Upper lobe of left lung (tissue), 6 donors: ENCODE measurements around the gene CCDC201. TPM values are rescaled to one million over a fixed set of nuclear protein-coding genes. Genes with fewer than 3 reads are reported as not detected.

Experiments
- ATAC-seq, 2 donors: fragments of 200-7000 bp; cut with Tn5 transposase; one replicate each; pipeline ENCODE4 v1.9.1; 2022; ENCODE audit warnings: mild to moderate bottlenecking in 2 of 2, moderate library complexity in 2 of 2; ENCODE audit not compliant: low FRiP score in 2 of 2
- DNase-seq, 2 donors: peaks; one replicate each; pipeline ENCODE4 v3.0.0-alpha.2; 2019 to 2020
- H3K27ac ChIP-seq, 4 donors: fragments of 200-600 bp; sonication (generic); one replicate each; pipeline ENCODE4 v1.5.1; 2016 to 2019
- H3K27me3 ChIP-seq, 4 donors: fragments of 200-600 bp; sonication (generic); one replicate each; pipeline ENCODE4 v1.5.1; 2017 to 2019
- H3K36me3 ChIP-seq, 4 donors: fragments of 200-600 bp; sonication (generic); one replicate each; pipeline ENCODE4 v1.5.1; 2016 to 2019
- H3K4me1 ChIP-seq, 4 donors: fragments of 200-600 bp; sonication (generic); one replicate each; pipeline ENCODE4 v1.5.1; 2018 to 2019
- H3K4me3 ChIP-seq, 4 donors: fragments of 200-600 bp; sonication (generic); one replicate each; pipeline ENCODE4 v1.5.1; 2017 to 2019; ENCODE audit warnings: mild to moderate bottlenecking in 2 of 4, moderate library complexity in 1 of 4
- H3K9me3 ChIP-seq, 4 donors: fragments of 200-600 bp; sonication (generic); one replicate each; pipeline ENCODE4 v1.5.1; 2018 to 2019
- EP300 ChIP-seq, 4 donors: sonication (generic); formaldehyde crosslinking; IDR thresholded peaks; one replicate each; pipeline ENCODE4 v1.5.1; 2017; ENCODE audit warnings: antibody characterized with exemption in 4 of 4, control low read depth in 2 of 4
- POLR2A ChIP-seq, 4 donors: fragments of 450-650 bp; IDR thresholded peaks; one replicate each; pipeline ENCODE4 v1.5.1; 2016 to 2017; ENCODE audit warnings: antibody characterized with exemption in 4 of 4, mild to moderate bottlenecking in 2 of 4
- POLR2AphosphoS5 ChIP-seq, 2 donors: sonication (generic); formaldehyde crosslinking; IDR thresholded peaks; one replicate each; pipeline ENCODE4 v1.5.1; 2017; ENCODE audit warnings: antibody characterized with exemption in 2 of 2
- WGBS, 2 donors: methylation state at CpG; one replicate each; pipeline ENCODE4 v1.1.5; 2017 to 2018; 5-methylcytosine and 5-hydroxymethylcytosine counted together
- total RNA-seq, 6 donors: library from RNA; depleted of rRNA in 4 of 6; stranded (reverse); fragments of >200 nt in 4 of 6; gene quantifications; one replicate each; pipeline versions ENCODE4 v1.1.0 to v1.2.1, GENCODE V29; 2016 to 2021
- TF ChIP-seq, protein P1 (sequence below), 6 experiments: fragments of 450-650 bp in 4 of 6; fragments of 200-600 bp in 2 of 6; sonication (generic) in 2 of 6; IDR thresholded peaks; one replicate each; pipeline ENCODE4 v1.5.1; 2016 to 2019; ENCODE audit warnings: antibody characterized with exemption in 6 of 6
- donor health status: DM: no; HTN: no; CAD: no; lungs with moderate emphysema.
- donor health status: DM: no; HTN: yes; CAD: no; lungs with severe emphysema.

CCDC201 gene
- total RNA-seq, 6 donors from 2014 or later, result not detected

DNA sequence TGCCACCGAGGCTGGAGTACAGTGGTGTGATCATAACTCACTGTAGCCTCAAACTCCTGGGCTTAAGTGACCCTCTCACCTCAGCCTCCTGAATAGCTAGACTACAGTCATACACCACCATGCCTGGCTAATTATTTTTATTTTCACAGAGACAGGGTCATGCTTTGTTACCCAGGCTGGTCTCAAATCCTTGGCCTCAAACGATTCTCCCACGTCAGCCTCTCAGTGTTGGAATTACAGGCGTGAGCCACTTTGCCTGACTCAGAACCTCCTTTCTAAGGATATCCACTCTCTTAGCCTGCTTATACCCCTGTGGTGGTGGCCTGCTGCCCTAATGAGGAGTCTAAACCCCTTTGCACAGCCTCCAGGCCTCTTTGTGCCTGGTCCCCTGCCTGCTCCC, 11.3 kb upstream of the CCDC201 start:
- no peaks in the 10 kb centered on the region for H3K36me3 ChIP-seq
- H3K27ac ChIP-seq, result no peak overlapping the region
- ATAC-seq (no peak), DNase-seq (no peak)
- WGBS, 2 donors, result 82 to 88% methylated on average over 4 of the region's 4 CpGs
- no peak overlapping the region for H3K4me3 ChIP-seq
- peaks cover 0 to 16% (median 7%) of the 10 kb centered on the region in 4 donors for H3K27me3 ChIP-seq
- no peak for TF ChIP-seq EP300 (IDR thresholded peaks at IDR 0.05)
- no peak for TF ChIP-seq POLR2A (IDR thresholded peaks at IDR 0.05)
- TF ChIP-seq, protein P1, sequence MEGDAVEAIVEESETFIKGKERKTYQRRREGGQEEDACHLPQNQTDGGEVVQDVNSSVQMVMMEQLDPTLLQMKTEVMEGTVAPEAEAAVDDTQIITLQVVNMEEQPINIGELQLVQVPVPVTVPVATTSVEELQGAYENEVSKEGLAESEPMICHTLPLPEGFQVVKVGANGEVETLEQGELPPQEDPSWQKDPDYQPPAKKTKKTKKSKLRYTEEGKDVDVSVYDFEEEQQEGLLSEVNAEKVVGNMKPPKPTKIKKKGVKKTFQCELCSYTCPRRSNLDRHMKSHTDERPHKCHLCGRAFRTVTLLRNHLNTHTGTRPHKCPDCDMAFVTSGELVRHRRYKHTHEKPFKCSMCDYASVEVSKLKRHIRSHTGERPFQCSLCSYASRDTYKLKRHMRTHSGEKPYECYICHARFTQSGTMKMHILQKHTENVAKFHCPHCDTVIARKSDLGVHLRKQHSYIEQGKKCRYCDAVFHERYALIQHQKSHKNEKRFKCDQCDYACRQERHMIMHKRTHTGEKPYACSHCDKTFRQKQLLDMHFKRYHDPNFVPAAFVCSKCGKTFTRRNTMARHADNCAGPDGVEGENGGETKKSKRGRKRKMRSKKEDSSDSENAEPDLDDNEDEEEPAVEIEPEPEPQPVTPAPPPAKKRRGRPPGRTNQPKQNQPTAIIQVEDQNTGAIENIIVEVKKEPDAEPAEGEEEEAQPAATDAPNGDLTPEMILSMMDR (IDR thresholded peaks at IDR 0.05), result no peak
- TF ChIP-seq POLR2AphosphoS5 (IDR thresholded peaks at IDR 0.05), result no peak
- H3K4me1 ChIP-seq, result peaks cover 0 to 11% (median 9%) of the 10 kb centered on the region in 4 donors
- H3K9me3 ChIP-seq, result no peaks in the 10 kb centered on the region

DNA sequence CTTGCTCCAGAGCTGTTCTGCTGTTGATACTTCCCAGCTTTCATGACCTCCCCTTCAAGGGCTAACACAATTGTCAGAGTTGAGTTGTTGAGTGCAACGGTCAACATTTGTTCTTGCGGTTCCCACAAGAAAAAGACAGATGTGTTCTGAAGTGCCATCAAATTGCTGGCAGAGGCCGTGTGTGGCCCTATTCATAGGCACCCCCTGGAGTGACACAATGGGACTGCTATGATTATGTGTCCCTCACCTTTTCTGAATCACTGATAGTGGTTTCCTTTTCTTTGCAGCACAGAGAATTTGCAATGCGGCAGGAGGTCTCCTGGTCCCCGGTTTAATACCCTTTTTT, 9.6 kb upstream of the CCDC201 start:
- H3K36me3 ChIP-seq, result no peaks in the 10 kb centered on the region
- no peak overlapping the region for H3K4me3 ChIP-seq
- peaks cover 0 to 3% (median 0%) of the 10 kb centered on the region in 4 donors for H3K27me3 ChIP-seq
- 70 to 72% methylated on average over 5 of the region's 5 CpGs for WGBS, 2 donors
- DNase-seq (no peak), ATAC-seq (no peak)
- peaks cover 0 to 9% (median 7%) of the 10 kb centered on the region in 4 donors for H3K9me3 ChIP-seq
- H3K4me1 ChIP-seq, result no peaks in the 10 kb centered on the region
- TF ChIP-seq, protein P1 (IDR thresholded peaks at IDR 0.05), result no peak
- TF ChIP-seq EP300 (IDR thresholded peaks at IDR 0.05) (no peak), POLR2AphosphoS5 (IDR thresholded peaks at IDR 0.05) (no peak), POLR2A (IDR thresholded peaks at IDR 0.05) (no peak)
- H3K27ac ChIP-seq, result no peak overlapping the region

DNA sequence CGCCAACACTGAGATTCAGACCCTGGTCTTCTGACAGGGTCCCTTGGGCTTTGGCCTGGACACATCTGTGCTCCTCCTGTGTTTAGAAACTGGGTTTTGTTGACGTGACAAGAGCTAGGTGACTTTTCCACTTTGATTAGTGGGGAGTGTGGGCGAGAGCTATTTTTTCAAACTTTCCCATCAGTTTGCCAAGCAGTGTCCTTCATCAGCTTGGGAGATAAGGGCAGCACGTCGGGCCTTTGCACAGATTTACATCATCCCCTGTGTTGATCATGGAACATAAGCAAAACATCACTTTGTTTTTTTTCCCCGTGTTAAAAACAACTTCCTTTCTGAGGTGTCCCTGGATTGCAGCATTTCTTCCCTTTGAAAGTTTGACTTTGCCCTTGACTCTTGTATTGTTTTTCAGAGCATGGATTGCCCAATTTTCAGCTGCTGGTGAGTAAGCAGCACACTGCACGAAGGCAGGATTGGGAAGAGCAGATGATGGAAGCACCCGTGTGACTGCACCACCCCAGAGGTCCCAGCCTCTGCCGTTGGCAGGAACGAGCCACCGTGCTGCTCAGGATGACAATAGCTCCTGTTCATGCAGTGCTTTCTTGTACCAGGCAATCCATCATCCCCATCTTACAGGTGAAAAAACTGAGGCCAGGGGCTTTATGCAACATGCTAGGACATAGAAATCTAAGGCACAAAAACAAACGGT, 9.0 kb upstream of the CCDC201 start:
- H3K27me3 ChIP-seq, result no peaks in the 10 kb centered on the region
- no peak overlapping the region for H3K4me3 ChIP-seq
- WGBS, 2 donors, result 66 to 73% methylated on average over 12 of the region's 12 CpGs
- no peak for TF ChIP-seq POLR2A (IDR thresholded peaks at IDR 0.05)
- TF ChIP-seq, protein P1 (IDR thresholded peaks at IDR 0.05), result no peak
- TF ChIP-seq POLR2AphosphoS5 (IDR thresholded peaks at IDR 0.05), result no peak
- no peak for TF ChIP-seq EP300 (IDR thresholded peaks at IDR 0.05)
- no peak overlapping the region for H3K27ac ChIP-seq
- ATAC-seq, result no peak
- H3K9me3 ChIP-seq, result peaks cover 0 to 9% (median 7%) of the 10 kb centered on the region in 4 donors
- no peaks in the 10 kb centered on the region for H3K4me1 ChIP-seq
- no peaks in the 10 kb centered on the region for H3K36me3 ChIP-seq
- no peak for DNase-seq

DNA sequence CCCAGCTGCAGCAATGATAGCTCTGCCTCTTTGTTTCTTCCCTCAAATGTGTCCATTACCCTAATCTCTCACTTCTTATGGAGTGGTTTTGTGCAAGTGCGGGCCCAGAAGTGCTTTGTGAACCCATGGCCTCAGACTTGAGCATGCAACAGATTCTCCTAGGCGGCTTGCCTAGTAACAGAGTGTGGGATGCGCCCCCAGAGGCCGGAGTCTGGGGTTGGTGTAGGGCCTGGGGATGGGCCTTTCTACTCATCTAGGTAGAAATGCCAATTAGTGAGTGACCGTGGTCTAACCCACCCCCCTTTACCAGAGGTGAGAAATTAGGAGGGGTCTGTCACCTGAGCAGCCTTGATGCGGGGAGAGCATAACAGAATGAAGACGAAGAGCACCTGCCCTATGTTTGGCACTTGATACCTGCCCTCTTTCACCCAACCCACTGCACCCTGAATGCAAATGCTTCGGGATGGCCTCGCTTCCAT, 8.4 kb upstream of the CCDC201 start:
- ATAC-seq (no peak), DNase-seq (no peak)
- Histone ChIP-seq H3K36me3 (no peaks in the 10 kb centered on the region), H3K4me1 (no peaks in the 10 kb centered on the region), H3K27ac (no peak overlapping the region), H3K27me3 (no peaks in the 10 kb centered on the region), H3K9me3 (peaks cover 0 to 9% (median 7%) of the 10 kb centered on the region in 4 donors), H3K4me3 (no peak overlapping the region)
- WGBS, 2 donors, result 87 to 93% methylated on average over 6 to 9 of the region's 9 CpGs
- no peak for TF ChIP-seq POLR2A (IDR thresholded peaks at IDR 0.05)

DNA sequence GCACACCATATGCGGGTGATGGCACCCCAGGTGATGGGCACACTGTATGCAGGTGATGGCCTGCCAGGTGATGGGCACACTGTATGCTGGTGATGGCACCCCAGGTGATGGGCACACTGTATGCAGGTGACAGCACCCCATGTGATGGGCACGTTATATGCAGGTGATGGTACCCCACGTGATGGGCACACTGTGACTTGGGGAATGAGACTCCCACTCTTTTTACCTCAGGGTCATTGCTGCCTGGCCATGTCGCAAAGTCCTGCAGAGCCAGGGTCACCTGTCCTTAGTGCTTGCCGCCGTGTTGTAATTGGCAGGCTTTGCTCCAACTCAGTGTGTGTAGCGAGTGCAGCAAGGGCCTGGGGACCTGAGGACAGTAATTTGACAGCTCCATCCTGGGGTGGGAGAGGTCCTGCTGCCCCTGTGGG, 7.6 kb upstream of the CCDC201 start:
- ATAC-seq, result peak in 1 of 2 donors; percentile 36
- Histone ChIP-seq H3K36me3 (no peaks in the 10 kb centered on the region), H3K9me3 (peaks cover 0 to 9% (median 7%) of the 10 kb centered on the region in 4 donors), H3K4me3 (no peak overlapping the region), H3K4me1 (no peaks in the 10 kb centered on the region), H3K27ac (no peak overlapping the region), H3K27me3 (no peaks in the 10 kb centered on the region)
- WGBS, 2 donors, result 90 to 98% methylated on average over 4 to 7 of the region's 7 CpGs
- no peak for DNase-seq
- TF ChIP-seq POLR2A (IDR thresholded peaks at IDR 0.05) (no peak), POLR2AphosphoS5 (IDR thresholded peaks at IDR 0.05) (no peak)
